ENCODE results near the gene TJP2. TPM values are rescaled to one million over a fixed set of nuclear protein-coding genes. Genes with fewer than 3 reads are reported as not detected.

The TJP2 gene
- total and polyA plus RNA-seq, 2 of the 4 experiments (the other 2 are of a cell fraction): 38.3 to 49.3 TPM

DNA sequence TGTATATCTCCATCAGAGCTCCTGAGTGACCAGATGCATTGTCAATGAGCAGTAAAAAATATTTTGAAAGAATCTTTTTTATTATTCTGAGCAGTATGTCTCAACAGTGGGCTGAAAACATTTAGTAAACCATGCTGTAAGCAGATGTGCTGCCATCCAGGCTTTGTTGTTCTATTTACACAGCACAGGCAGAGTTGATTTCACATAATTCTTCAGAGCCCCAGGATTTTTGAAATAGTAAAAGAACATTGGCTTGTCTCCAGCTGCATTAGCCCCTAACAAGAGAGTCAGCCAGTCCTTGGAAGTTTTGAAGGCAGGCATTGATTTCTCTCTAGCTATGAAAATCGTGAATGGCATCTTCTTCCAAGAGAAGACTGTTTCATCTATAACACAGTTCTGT is 125.7 kb downstream of the TJP2 start:
- dilution Hi-C loops (cut with HindIII; ENCODE audit: low sequenced_read_pairs, unreplicated experiment) (no loop called here), in situ Hi-C loops (cut with MboI; ENCODE audit: low sequenced_read_pairs) (no loop called here), intact Hi-C loops (cut with micrococcal nuclease) (no loop called here)
- ChIA-PET CTCF (no interaction called here), POLR2A (ENCODE audit: unreplicated experiment) (no interaction called here)
- H4K91ac ChIP-seq (ENCODE audit: insufficient read depth, low read depth, low read length): no peak overlapping the region
- no peak overlapping the region for H4K5ac ChIP-seq (ENCODE audit: low read depth, low read length)
- no TSS peak for BruUV-seq (replicated peaks)
- H3K27ac ChIP-seq (ENCODE audit: insufficient read depth, low read length): no peak overlapping the region
- H3K4me2 ChIP-seq (ENCODE audit: low read depth, low read length): no peak overlapping the region
- no peaks in the 10 kb centered on the region for H3K79me1 ChIP-seq (ENCODE audit: low read depth in 1 of 2, low read length in 2 of 2)
- H3K9ac ChIP-seq (ENCODE audit: low read depth, low read length): no peak overlapping the region
- no CpG with 5 or more reads among the region's 1 CpG for WGBS, 2 experiments (ENCODE audit: extremely low coverage in 2 of 2, insufficient read length in 1 of 2)
- no peak overlapping the region for H2AK5ac ChIP-seq (ENCODE audit: low read depth, low read length)
- no peak overlapping the region for H3K4ac ChIP-seq (ENCODE audit: low read depth, low read length)
- ATAC-seq (ENCODE audit: low read depth) (no peak), DNase-seq (no peak)
- H2BK20ac ChIP-seq (ENCODE audit: low read depth, low read length): no peak overlapping the region
- no peak overlapping the region for H3K23ac ChIP-seq (ENCODE audit: low read depth, low read length)
- H4K20me1 ChIP-seq (ENCODE audit: insufficient read depth, low read length): no peaks in the 10 kb centered on the region
- no peak overlapping the region for H2BK5ac ChIP-seq (ENCODE audit: low read depth, low read length, poor library complexity, severe bottlenecking)
- no peak overlapping the region for H2BK120ac ChIP-seq (ENCODE audit: low read depth, low read length)
- no peak overlapping the region for H3K18ac ChIP-seq (ENCODE audit: low read depth, low read length)
- no peak overlapping the region for H3K14ac ChIP-seq (replicated peaks; ENCODE audit: low read depth, low read length)
- no peak overlapping the region for H2AK9ac ChIP-seq (replicated peaks; ENCODE audit: low read depth, low read length, poor library complexity)
- no peak overlapping the region for H4K8ac ChIP-seq (ENCODE audit: low read depth in 2 of 2, low read length in 2 of 2)
- H3K27me3 ChIP-seq (ENCODE audit: control insufficient read depth, insufficient read depth, low read length): peaks cover 10% of the 10 kb centered on the region
- H3K4me3 ChIP-seq (ENCODE audit: insufficient read depth, low read depth, low read length): no peak overlapping the region
- no peak overlapping the region for H3K56ac ChIP-seq (ENCODE audit: extremely low read depth, insufficient read depth, low read length)
- H2AFZ ChIP-seq (replicated peaks; ENCODE audit: low read length, poor library complexity): no peak overlapping the region
- TF ChIP-seq CHD1 (IDR thresholded peaks at IDR 0.05; ENCODE audit: low read depth, low read length) (no peak), BHLHE40 (IDR thresholded peaks at IDR 0.05; ENCODE audit: low read depth, low read length) (no peak)
- H3K4me1 ChIP-seq (ENCODE audit: control insufficient read depth, insufficient read depth, low read length): no peaks in the 10 kb centered on the region
- no peaks in the 10 kb centered on the region for H3K36me3 ChIP-seq (ENCODE audit: control insufficient read depth, insufficient read depth, low read length)
- H2BK15ac ChIP-seq (ENCODE audit: low read depth, low read length): no peak overlapping the region
- no peaks in the 10 kb centered on the region for H3K9me1 ChIP-seq (ENCODE audit: insufficient read depth, low read length)
- no peaks in the 10 kb centered on the region for H3K9me3 ChIP-seq (ENCODE audit: control insufficient read depth, insufficient read depth, low read length)
